Hepatocyte (in vitro differentiated cells): ENCODE results near the gene UGGT1. TPM values are rescaled to one million over a fixed set of nuclear protein-coding genes. Genes with fewer than 3 reads are reported as not detected.

Source experiments
- DNase-seq: peaks from one replicate; pipeline ENCODE4 v3.0.0-alpha.2; 2016; ENCODE audit warnings: low spot score
- H2AFZ ChIP-seq: fragments of 200-600 bp; sonication (generic); 2 replicates; pipeline ENCODE4 v1.6.0; 2016; ENCODE audit warnings: antibody characterized with exemption, mild to moderate bottlenecking
- H3K27ac ChIP-seq: fragments of 200-600 bp; sonication (generic); 2 replicates; pipeline ENCODE4 v1.5.1; 2016; ENCODE audit warnings: mild to moderate bottlenecking
- H3K27me3 ChIP-seq: fragments of 200-600 bp; sonication (generic); 2 replicates; pipeline ENCODE4 v1.6.1; 2016
- H3K36me3 ChIP-seq: fragments of 200-600 bp; sonication (generic); replicated peaks from 2 replicates; pipeline ENCODE4 v1.5.1; 2016; ENCODE audit warnings: low read depth; ENCODE audit not compliant: insufficient read depth
- H3K4me1 ChIP-seq: fragments of 200-600 bp; sonication (generic); 2 replicates; pipeline ENCODE4 v1.5.1; 2016; ENCODE audit warnings: mild to moderate bottlenecking, moderate library complexity; ENCODE audit not compliant: insufficient read depth
- H3K4me2 ChIP-seq: fragments of 200-600 bp; sonication (generic); 2 replicates; pipeline ENCODE4 v1.6.0; 2016
- H3K4me3 ChIP-seq: fragments of 200-600 bp; sonication (generic); 2 replicates; pipeline ENCODE4 v1.5.1; 2016; ENCODE audit warnings: mild to moderate bottlenecking
- H3K79me2 ChIP-seq: fragments of 200-600 bp; sonication (generic); 2 replicates; pipeline ENCODE4 v1.6.0; 2017; ENCODE audit warnings: mild to moderate bottlenecking
- H3K9me2 ChIP-seq: fragments of 200-600 bp; sonication (generic); replicated peaks from 2 replicates; pipeline ENCODE4 v1.6.0; 2017; ENCODE audit warnings: mild to moderate bottlenecking; ENCODE audit not compliant: insufficient read depth
- H3K9me3 ChIP-seq: fragments of 200-600 bp; sonication (generic); 2 replicates; pipeline ENCODE4 v1.5.1; 2016; ENCODE audit warnings: low read depth, mild to moderate bottlenecking
- H4K20me1 ChIP-seq: fragments of 200-600 bp; sonication (generic); 2 replicates; pipeline ENCODE4 v1.6.0; 2016; ENCODE audit warnings: mild to moderate bottlenecking; ENCODE audit not compliant: insufficient read depth, poor library complexity, severe bottlenecking
- CTCF ChIP-seq: fragments of 200-600 bp; sonication (generic); IDR thresholded peaks from 2 replicates; pipeline ENCODE4 v1.5.1; 2016; ENCODE audit warnings: antibody characterized with exemption, mild to moderate bottlenecking; ENCODE audit not compliant: poor library complexity
- EZH2 ChIP-seq: fragments of 200-600 bp; sonication (generic); IDR thresholded peaks from 2 replicates; pipeline ENCODE4 v1.6.1; 2016; ENCODE audit warnings: antibody characterized with exemption, mild to moderate bottlenecking, borderline replicate concordance
- EZH2phosphoT487 ChIP-seq: fragments of 200-600 bp; sonication (generic); IDR thresholded peaks from one replicate; pipeline ENCODE4 v1.6.1; 2018; ENCODE audit warnings: antibody characterized with exemption, mild to moderate bottlenecking, low read depth, moderate library complexity; ENCODE audit not compliant: unreplicated experiment, severe bottlenecking
- WGBS: methylation state at CpG from one replicate; pipeline ENCODE4 v1.1.6; 2016; ENCODE audit warnings: low lambda C conversion rate; ENCODE audit errors: missing lambda C conversion rate; 5-methylcytosine and 5-hydroxymethylcytosine counted together
- polyA plus RNA-seq: library from polyadenylated mRNA; unstranded; fragments of >200 nt; fragmentation: Nextera tagmentation; extraction: Ambion mirVana; gene quantifications from 2 replicates; pipeline ENCODE4 v1.2.1, GENCODE V29; 2016
- total RNA-seq: library from RNA; depleted of rRNA; stranded (reverse); fragments of >200 nt; gene quantifications from 2 replicates; pipeline ENCODE4 v1.2.3, GENCODE V29; 2014

UGGT1 gene
- total and polyA plus RNA-seq, 2 experiments from 2014 or later = 6.8 to 49.7 TPM

- Histone ChIP-seq H3K4me1 (no peaks in the 10 kb centered on the region), H3K36me3 (no peaks in the 10 kb centered on the region), H3K4me3 (no peak overlapping the region), H3K27me3 (no peaks in the 10 kb centered on the region), H3K4me2 (no peak overlapping the region), H3K79me2 (no peaks in the 10 kb centered on the region), H3K9me2 (no peaks in the 10 kb centered on the region), H2AFZ (no peak overlapping the region), H4K20me1 (no peaks in the 10 kb centered on the region), H3K9me3 (no peaks in the 10 kb centered on the region), H3K27ac (no peak overlapping the region)
- DNase-seq = no peak
- WGBS = 84% methylated on average over 4 of the region's 4 CpGs
- no peak for TF ChIP-seq EZH2
- no peak for TF ChIP-seq EZH2phosphoT487
- TF ChIP-seq CTCF = no peak
These were observed 126.7 kb downstream of the UGGT1 start for GRCh38 chr2:128217671-128218070.

- Histone ChIP-seq H3K36me3 (no peaks in the 10 kb centered on the region), H3K4me3 (no peak overlapping the region), H3K9me3 (no peaks in the 10 kb centered on the region), H3K4me2 (no peak overlapping the region), H3K27ac (no peak overlapping the region), H3K4me1 (no peaks in the 10 kb centered on the region), H3K27me3 (no peaks in the 10 kb centered on the region), H4K20me1 (no peaks in the 10 kb centered on the region), H2AFZ (no peak overlapping the region), H3K9me2 (no peaks in the 10 kb centered on the region), H3K79me2 (no peaks in the 10 kb centered on the region)
- TF ChIP-seq EZH2phosphoT487 (no peak), CTCF (no peak), EZH2 (no peak)
- 73% methylated on average over 8 of the region's 8 CpGs for WGBS
- DNase-seq = no peak
These were observed 128.9 kb downstream of the UGGT1 start for GRCh38 chr2:128219891-128220290.

GRCh38 chr2:128227862-128228261 is 136.9 kb downstream of the UGGT1 start:
- Histone ChIP-seq H4K20me1 (no peaks in the 10 kb centered on the region), H3K4me3 (no peak overlapping the region), H3K9me3 (no peaks in the 10 kb centered on the region), H3K9me2 (no peaks in the 10 kb centered on the region), H3K4me2 (no peak overlapping the region), H3K79me2 (no peaks in the 10 kb centered on the region), H3K27me3 (no peaks in the 10 kb centered on the region), H3K27ac (no peak overlapping the region), H3K36me3 (no peaks in the 10 kb centered on the region), H2AFZ (no peak overlapping the region), H3K4me1 (no peaks in the 10 kb centered on the region)
- no peak for DNase-seq
- 100% methylated on average over 1 of the region's 1 CpG for WGBS
- TF ChIP-seq EZH2phosphoT487 = no peak
- no peak for TF ChIP-seq CTCF
- TF ChIP-seq EZH2 = no peak

- H3K79me2 ChIP-seq = no peaks in the 10 kb centered on the region
- no peaks in the 10 kb centered on the region for H3K9me2 ChIP-seq
- no peaks in the 10 kb centered on the region for H3K4me1 ChIP-seq
- DNase-seq = no peak
- H3K4me2 ChIP-seq = no peak overlapping the region
- H3K27me3 ChIP-seq = no peaks in the 10 kb centered on the region
- no peaks in the 10 kb centered on the region for H4K20me1 ChIP-seq
- no peaks in the 10 kb centered on the region for H3K9me3 ChIP-seq
- no peak overlapping the region for H2AFZ ChIP-seq
- no peak overlapping the region for H3K4me3 ChIP-seq
- TF ChIP-seq EZH2phosphoT487 (no peak), EZH2 (no peak), CTCF (no peak)
- H3K27ac ChIP-seq = no peak overlapping the region
- H3K36me3 ChIP-seq = no peaks in the 10 kb centered on the region
These were observed 137.9 kb downstream of the UGGT1 start for GRCh38 chr2:128228894-128229293.
